GM19328 (cell line): ENCODE results near the gene SOX30.

Experiments used
- ATAC-seq: cut with Tn5 transposase; IDR thresholded peaks from one replicate; pipeline ENCODE4 v1.9.1; 2021; ENCODE audit warnings: mild to moderate bottlenecking, moderate library complexity; ENCODE audit not compliant: unreplicated experiment

Gene SOX30

DNA sequence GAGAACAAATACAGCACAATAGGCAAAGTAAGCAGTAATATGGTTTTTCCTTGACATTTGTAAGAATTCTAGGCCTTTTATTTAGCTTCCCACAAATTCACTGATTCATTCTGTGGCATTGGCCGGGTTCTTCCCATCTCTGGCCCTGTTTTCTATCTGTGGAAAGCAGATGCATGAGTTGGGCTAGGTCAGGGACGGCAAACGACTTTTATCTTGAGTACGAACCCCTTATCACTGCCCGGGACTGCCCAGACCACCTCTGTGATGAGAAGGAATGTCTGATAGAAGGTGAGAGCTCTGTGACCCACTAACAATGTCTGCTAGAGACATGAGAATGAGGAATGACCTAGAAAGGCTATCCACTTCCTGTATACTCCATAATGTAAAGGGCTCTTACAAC is 41.2 kb downstream of the SOX30 start:
- ATAC-seq, result no peak

DNA sequence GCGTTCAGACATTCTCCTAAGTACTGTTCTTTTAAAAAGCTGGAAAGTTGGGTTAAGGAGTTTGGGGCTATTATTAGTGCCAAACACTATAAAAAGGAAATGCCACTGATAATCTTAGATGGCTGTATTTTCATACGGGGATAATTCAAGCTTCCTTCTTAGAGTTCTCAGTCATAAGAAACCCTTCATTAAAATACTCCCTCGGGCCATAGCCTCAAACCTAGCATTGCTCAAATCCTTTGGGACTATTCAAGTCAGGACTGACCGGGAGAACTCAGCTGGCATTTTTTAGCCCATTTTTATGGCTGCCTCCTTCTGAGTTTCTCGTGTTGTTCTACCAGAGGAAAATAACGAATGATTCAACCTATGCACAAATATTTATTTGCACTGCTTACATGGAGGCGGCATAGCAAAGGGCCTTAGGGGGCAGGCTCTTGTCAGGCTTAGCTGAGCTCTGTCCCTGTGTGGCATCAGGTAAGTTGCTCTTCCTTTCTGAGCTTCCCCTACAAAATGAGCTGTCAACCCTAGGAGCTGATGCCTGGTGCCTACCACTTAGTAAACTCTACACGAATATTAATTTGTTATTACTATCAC is 43.2 kb downstream of the SOX30 start:
- no peak for ATAC-seq

DNA sequence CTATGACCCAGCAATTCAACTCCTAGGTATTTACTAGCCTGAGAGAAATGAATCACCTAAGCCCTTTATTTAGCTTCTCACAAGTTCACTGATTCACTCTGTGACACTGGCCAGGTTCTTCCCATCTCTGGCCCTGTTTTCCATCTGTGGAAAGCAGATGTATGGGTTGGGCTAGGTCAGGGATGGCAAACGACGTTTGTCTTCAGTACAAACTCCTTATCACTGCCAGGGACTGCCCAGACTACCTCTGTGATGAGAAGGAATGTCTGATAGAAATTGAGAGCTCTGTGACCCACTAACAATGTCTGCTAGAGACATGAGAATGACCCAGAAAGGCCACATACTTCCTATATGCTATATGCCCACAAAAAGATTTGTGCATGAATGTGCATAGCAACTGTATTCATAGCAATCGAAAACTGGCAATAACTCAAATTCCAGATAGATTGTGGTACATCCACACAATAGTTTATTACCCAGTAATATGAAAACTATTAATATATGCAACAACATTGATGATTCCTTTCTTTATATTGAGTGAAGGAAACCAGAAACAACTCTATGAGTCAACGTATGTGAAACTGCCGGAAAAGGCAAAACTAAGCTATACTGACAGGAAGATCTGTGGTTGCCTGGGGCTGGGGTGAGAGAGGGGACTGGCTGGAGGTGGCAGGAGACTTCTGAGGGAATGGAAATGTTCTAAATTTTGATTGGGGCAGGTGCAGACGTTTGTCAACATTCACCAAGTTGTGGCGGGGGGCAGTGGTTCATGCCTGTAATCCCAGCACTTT is 44.7 kb downstream of the SOX30 start:
- ATAC-seq, result no peak

DNA sequence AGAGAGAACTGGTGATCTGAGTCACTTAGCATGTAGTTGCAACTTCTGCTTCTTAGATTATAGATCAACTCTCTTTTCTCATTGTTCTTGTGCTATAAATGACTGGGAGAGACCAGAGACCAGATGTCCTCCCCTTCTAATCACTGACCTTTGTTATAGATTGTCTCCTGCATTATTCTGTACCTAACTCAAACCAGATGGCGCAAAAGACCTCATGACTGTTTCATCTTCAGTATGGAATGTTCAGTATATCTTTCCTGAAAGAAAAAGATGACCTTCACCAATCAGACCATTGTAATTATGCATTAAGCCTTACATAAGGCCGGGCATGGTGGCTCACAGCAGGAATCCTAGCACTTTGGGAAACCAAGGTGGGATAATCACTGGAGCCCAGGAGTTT is 46.2 kb downstream of the SOX30 start:
- no peak for ATAC-seq

DNA sequence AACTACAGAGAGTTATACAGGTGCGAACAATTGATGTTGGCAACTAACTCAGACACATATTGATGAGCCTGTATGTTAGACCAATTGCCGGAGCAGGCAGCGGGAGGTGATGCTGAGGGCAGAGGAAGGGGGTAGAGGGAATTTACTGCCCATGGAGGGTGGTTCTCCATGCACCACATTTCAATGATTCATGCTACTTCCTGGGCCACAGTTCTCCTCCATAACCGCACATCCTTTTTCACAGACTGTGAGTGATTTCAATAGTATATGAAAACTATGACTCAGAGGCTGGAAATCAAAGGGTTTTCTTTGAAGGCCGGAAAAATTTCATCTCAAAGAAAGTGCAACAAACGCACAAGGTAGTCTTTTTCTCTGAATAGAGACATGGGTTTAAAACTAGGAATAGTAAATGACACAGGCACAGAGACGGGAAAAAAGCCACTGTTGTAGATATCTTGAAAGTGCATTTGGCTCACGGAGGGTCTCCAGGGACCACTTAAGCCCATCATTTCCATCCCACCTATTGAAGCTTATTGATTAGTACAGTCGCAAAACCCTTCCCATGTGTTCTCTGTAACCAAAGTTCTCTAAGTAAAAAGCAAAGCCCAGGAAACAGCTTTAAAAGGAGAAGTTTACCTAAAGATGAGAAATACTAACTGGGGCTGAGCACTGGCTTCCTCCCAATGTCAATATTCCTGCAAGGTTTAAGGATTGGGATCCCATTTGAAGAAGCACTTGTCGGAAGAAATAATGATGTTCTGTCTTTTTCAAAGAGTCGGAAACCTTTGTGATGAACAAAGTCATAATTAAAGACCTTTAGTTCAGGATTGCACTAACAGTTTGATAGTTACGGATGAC is 48.7 kb downstream of the SOX30 start:
- ATAC-seq, result no peak

DNA sequence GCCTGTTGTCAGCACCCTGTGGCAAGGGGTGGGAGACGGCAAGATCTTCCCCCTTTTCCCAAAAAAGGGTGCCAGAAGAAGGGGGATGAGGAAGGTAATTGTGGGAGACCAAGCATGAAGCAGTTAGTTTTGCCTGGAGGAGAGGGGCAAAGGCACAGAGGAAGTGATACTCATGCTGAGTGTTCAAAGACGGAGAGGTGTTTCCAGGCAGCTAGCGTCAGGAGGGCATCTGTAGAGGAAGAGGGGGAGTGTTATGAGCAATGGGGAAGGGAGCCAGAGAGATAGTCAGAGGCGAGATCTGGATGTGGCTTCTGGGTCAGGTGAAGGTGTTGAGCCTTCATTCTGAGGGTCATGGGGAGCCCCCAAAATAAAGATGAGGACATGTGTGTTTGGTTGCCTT is 49.7 kb downstream of the SOX30 start:
- no peak for ATAC-seq

DNA sequence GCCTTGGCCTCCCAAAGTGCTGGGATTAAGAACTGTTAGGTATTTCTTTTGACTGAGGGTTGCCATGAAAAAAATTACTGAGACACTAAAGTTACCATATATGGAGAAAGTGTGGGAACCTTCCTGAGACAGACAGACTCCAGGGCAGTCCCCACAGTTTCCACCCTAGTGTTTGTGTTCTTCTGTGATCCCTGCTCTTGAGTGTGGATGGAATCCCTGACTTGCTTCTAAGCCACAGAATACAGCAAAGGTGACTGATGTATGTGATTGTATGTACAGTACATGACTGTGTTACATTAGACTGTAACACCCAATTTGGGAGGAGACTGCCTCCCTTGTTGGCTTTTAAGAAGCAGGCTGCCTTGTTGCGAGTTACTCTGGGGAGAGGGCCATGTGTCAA is 52.0 kb downstream of the SOX30 start:
- ATAC-seq, result no peak

DNA sequence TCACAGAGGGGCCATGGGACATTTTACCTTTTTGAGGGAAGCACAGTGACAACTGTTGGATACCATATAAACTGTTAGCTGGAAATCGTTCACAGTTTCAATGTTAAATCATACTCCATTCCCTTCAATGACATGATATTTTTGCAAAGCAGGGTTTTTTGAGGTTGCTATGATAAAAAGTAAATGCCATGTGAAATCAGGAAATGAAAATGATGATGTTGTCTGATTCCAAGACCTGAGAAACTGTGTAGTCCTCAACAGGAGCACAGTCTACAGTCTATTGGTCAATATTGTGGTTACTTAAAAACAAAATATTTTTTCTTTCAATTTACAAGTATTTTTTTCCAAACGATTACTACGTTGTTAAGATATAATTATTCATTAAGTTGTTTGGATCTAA is 52.7 kb downstream of the SOX30 start:
- ATAC-seq, result no peak

DNA sequence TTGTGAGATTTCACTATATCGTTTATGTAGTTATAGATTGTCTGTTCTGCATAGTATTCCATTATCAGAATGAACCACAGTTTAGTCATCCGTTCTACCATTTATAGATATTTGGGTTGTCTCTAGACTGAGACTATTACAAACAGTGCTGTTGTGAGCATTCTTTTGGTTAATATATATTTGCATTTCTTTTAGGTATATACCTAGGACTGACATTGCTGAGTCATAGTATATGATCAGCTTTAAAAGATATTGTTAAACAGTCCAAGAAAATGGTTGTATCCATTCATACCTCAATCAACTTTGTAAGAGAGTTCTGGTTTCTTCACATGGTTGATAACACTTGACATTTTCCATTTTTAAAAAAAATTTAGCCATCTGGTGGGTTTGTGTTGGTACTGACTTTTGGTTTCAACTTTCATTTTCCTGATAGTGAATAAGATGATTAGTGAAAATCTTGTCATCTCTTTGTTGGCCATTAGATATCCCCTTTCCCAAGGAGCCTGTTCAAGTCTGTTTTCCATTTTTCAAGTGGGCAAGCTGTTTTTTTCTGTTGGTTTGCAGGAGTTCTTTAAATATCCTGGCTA is 53.8 kb downstream of the SOX30 start:
- ATAC-seq, result no peak

DNA sequence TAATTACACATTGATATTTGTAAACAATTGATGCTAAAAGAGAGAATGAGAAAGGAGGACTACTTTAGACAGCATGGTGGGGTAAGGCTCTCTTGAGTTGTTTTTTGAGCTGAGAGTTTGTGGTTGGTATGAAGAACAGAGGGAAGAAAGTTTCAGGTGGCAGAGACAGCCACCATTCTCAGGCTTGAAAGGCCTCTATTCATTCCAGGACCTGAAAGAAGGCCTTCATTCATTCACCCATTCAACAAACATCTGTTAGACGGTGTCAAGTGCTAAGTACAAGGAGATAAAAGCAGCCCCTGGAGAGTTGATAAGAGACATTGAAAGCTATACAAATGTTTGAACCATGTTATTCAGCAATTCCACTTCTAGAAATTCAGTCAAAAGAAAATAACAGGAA is 55.0 kb downstream of the SOX30 start:
- no peak for ATAC-seq

DNA sequence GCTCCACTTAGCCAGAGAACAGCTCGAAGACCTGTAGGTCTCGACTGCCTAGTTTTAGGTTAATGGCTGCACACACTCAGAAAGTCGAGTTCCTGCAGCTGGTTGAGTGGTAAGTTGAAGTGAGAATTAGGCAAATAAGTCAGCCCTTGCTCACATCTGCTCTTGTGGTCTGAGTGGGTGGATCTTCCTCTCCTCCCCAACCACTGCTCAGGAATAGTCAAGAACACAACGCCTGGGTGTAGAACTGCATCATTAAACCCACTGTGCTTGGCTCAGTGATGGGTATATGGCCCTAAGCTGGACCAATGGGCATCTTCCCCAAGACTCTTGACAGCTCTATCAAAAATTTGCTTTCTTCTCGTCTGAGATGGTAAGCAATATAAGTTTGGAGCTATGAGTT is 55.8 kb downstream of the SOX30 start:
- ATAC-seq, result peak; percentile 78

DNA sequence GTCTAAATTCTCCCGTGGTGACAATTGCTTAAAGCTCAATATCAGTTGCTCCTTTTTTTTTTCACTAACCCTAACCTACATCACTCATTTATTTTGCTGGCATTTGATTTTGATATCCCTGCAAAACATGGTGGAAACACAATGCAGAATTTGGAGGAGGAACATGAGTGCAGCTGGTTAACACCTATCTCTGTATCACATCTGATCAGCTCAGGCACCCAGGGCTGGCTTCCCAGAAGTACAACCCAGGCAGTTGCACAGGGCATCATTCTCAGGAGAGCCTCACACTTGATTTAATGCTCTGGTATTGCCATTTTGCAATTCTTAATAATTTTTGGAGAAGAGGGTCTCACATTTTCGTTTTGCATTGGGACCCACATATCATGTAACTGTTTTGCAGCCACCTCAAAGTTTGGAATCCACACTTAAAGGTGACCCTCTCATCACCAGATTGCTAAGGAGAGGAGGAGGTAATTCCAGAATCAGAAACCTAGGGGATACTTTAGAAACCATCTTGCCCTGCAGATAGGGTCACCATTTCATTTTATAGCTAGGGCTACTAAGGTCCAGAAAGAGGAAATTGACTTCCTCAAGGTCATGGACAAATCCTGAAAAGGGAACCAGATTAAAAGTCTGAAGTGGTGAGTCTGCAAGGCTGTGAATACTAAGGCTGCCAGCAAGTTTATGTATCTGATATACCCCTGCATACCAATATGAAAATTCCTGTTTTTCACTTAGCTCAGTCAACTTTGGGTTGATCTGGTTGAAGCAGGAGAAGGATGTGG is 57.4 kb downstream of the SOX30 start:
- no peak for ATAC-seq

DNA sequence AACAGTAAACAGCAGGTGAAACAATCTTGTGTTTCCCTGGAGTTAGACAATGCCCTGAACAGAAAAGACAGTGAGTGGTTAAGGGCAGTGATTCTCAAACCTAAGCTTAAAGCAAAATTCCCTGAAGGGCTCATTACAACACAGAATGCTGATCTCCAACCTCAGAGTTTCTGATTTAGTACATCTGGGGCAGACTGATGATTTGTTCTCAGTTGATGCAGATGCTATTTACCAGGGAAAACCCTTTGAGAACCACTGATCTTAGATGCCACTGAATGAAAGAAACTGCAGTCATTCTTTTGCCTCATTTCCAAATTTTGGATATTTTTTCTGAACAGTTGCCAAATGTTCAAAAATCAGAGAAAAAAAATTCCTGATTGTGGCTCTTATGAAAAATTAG is 58.0 kb downstream of the SOX30 start:
- no peak for ATAC-seq

DNA sequence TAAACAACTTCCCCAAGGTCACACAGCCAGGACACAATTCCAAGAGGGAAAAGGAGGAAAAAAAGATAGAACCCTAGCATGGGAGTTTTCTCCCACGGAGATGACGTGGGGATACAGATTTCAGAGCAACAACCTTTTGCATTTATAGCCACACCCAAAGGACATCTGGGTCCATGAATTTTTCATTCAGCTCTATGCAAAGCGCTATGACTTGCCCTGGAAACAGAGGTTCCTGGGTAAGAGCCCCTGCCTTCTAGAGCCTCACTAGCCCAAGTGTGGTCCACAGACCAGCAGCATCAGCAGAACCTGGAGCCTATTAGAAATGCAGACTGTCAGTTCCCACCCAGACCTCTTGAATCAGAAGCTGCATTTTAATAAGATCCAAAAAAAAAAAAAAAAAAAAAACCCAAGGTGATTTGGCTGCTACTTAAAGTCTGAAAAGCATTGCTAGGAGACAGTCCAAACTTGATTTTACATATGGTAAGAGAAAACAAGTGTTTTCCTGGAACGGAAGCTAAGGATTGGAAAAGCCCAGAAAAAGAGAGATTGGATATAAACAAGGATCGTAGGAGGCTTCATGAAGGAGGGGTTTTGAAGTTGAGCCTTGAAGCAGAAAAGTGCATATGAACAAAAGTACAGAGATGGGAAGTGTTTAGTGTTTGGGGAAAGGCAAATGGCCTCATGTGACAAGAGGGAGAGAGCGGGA is 59.0 kb downstream of the SOX30 start:
- ATAC-seq, result no peak

DNA sequence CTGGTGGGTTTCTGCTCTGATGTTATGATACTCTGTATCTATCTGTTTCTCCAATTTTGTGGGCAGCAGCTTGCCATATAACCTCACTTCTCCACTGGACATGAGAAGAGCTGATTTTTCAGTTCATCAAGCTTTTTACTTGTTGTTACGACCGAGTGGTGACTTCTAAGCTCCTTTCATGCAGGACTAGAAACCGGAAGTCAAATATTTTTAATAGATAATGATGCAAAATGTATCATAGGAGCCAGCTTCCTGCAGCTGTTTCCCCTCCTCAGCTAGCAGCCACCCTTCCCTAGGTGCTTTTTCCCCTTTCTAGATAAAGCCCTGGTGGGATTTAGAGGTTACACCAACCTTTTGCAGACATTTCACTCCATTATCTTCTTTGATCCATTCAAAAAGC is 59.6 kb downstream of the SOX30 start:
- ATAC-seq, result no peak

DNA sequence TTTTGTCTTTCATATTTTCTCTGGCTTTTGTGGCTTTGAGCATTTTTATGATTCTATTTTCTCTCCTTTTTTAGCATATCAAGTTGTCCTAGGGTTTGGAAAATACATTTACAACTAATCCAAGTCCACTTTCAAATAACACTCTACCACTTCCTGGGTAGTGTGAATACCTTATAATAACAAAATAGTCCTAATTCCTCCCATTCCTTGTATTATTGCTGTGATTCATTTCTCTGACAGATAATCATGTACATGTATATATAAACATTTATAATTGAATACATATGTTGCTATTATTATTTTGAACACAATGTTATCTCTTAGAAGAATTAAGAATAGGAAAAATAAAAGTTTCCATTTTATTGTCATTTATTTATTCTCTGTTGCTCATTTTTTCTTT is 61.8 kb downstream of the SOX30 start:
- ATAC-seq, result no peak

DNA sequence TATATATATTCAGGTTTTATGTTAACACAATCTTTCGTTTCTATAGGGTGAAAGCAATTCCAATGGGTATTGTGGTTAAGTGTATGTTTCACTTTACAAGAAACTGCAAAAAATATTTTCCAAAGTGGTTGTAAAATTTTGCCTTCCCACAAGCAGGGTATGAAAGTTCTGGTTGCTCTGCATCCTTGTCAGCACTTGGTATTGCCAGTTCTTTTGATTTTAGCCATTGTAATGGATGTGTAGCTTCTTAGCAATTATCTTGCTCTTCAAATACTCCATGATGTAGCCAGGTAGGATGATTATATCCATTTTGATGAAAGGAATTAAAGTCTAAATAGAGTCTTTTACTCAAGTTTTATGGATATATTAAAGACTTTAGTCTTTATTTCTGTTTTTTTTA is 67.6 kb downstream of the SOX30 start:
- no peak for ATAC-seq

DNA sequence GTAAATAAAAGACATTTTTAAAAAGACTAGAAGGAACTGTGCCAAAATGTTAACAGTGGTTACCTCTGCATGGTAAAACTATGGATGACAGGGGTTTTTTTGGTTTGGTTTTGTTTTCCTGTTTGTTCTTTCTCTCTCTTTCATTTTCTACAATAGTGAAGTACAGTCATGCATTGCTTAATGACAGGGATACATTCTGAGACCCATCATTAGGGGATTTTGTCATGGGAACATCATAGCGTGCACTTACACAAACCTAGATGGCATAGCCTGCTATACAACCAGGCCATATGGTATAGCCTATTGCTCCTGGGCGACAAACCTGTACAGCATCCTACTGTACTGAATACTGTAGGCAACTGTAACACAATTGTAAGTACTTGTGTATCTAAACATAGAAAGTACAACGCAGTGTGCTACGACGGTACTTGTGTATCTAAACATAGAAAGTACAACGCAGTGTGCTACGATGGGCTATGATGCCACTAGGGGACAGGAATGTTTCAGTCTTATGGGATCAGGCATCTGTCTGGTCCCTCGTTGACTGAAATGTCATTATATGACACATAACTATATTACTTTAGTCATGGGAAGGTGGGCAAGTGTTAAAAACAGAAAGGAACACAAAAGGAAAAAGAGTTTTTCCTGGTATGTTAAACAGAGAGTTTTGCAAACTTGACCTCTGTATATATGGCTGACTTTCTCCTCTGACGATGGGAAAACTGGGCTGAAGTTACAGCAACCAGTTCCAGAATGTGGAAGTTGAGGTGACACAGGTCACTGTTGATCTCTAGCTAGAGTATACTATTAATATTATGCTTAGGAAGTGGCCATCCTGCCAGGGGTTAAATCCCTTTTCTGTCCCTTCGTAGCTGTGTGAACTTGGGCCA is 69.3 kb downstream of the SOX30 start:
- ATAC-seq, result peak; percentile 57

DNA sequence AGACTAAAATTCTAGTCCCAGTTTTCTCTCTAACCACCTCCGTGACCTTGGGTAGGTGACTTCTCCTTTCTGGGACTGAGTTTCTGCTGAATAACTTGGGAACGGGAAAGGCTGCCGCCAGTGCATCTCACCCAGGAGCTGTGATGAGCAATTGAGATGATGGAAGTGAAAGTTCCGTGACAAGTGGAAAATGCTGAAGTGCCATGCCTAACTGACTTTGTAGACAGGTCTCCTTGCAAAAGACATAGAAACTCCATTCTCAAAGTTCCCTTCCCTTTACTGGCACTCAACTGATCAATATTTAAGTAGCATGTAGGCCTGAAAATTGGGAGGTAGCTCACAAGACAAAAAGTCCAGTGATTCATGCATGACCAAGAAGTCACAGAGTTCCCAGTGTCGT is 70.3 kb downstream of the SOX30 start:
- no peak for ATAC-seq
